ENCODE data around the gene CMYA5.

Gene CMYA5

DNA sequence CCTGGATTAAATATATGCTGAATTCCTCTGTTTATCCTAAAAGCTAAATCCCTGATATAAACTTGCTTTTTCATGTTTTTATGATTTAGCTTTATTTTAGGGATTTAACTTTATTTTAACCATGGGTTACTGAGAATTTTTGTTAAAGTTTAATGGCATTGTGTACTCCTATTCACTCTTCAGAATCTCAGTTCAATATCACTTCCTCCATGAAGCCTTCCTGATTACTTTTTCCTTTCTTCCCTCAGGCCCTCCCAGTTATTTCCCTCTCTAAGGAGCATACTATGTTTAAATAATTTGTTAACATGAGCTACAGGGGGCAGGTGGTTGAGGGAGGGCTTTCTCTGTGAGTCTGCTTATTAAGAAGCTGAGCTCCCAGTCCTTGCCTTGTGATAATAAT, 151.5 kb downstream of the CMYA5 start:
- DNase-seq, result no peak

- DNase-seq, result no peak
These were observed 152.6 kb downstream of the CMYA5 start for GRCh38 chr5:79842006-79842881.

GRCh38 chr5:79842991-79843390, 153.4 kb downstream of the CMYA5 start:
- no peak for DNase-seq

DNA sequence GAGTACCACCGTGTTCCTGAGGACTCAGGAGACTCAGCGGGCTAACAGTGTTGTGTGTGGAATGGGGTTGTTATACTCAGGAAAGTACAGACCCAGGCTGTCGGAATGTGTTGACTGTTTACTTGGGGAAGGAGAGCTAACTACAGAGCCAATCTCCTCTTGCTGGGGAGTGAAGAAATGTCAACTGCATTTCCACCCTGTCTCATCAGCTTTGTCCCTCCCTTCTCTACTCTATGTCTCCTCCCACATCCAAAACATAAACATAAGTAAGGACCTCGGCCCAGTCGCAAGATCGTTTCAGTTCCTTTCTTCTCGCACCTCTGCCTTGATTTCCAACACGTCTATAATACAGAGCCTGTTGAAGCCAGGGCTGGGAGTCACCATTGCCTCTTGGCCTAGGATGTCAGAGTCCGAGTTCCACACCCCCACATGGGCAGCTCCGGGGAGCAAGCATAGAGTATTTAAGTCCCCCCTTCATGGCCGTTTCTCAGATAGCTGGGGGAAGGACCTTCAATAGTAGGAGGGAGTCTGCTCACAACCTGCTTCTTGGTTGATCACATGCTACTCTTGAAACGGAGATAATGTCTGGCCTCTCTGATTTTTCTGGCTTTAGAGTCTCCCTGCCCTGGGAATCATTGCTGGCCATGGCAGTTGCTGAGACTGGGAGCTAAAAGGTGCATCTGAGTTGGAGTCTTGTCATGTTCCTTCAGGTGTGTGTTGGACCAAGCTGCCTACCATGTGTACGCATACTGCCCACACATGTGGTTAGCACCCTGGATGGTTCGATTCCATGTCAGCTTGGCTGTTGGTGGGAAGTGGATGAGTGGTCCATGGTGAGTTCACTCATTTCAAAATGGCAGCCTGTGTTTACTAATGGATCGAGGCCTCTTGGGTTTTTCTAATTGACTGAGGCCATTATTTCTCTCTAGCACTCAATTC, 154.1 kb downstream of the CMYA5 start:
- no peak for DNase-seq

- DNase-seq, result no peak
These were observed 154.9 kb downstream of the CMYA5 start for GRCh38 chr5:79844571-79844970.

DNA sequence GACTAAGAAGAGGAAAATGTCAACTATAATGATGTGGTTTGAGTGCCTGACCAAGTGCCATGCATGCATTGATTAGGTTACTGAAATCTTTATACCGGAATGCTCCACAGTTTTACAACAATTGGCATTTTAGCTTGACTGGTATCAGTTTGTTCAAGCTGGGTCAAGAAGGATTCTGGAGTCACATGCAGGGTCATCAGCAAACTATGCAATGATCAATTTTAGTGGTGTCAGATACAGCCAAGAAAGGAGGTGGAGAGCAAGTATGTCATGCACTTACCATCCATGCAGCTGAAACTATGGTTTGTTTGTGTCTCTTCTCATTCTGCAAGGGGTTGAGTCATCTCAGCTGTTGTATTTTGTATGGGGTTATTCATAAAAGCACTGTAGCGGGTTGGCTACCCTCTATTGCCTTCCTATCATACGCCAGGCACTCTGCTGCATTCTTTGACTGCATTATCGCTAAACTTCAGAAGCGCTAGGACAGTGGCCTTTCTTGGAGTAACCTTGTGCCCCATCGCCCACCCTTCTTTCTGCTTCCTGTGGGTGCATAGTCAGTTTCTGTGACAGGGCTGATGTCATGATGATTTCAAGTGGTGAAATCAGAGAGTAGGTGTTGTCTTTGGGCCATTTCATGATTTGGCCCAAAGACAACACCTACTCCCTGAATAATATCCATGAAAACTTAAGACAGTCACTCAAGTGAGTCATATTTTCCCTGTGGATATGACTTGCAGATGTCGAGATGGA, 156.0 kb downstream of the CMYA5 start:
- peak; percentile 40 for DNase-seq

- DNase-seq, result no peak
These were observed 156.5 kb downstream of the CMYA5 start for GRCh38 chr5:79846198-79846521.

DNA sequence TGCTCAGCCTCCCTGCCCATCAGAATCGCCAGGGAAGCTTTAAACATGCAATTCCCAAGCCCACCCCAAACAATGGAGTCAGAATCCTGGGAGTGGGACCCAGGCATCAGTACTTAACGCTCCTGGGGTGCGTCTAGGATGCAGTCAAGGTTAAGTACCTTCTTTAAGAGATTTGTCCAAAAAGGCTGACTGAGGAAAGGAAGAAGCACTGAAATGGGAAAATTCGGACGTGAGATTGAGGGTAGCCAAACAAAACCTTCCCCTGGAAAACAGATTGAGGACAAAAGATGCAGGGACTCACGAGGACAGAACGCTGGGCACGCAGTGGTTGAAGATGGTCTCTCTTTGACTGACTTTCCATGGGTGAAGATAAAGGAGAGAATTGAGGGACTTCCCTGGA, 157.9 kb downstream of the CMYA5 start:
- no peak for DNase-seq

DNA sequence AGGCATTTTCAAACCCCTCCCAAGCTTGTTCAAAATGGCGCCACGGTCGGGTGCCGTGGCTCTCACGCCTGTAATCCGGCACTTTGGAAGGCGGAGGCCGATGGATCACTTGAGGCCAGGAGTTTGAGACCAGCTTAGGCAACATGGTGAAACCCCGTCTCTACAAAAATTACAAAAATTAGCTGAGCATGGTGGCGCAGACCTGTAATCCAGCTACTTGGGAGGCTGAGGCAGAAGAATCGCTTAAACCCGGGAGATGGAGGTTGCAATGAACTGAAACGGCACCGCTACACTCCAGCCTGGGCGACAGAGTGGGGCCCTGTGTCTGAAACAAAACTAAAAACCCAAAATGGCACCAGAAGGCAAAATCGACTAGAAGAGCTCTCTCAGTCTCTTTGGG, 159.4 kb downstream of the CMYA5 start:
- DNase-seq, result no peak
